SU-DHL-6 (cell line): ENCODE data around the gene FOXQ1.

Experiments used
- H2AFZ ChIP-seq: fragments of 200-600 bp; sonication (generic); 2 replicates; pipeline ENCODE4 v1.6.1; 2014; ENCODE audit warnings: low read depth, mild to moderate bottlenecking, moderate library complexity, mixed read lengths, antibody characterized with exemption, low read length; ENCODE audit not compliant: severe bottlenecking
- H3F3A ChIP-seq: fragments of 200-600 bp; shearing (Covaris generic); 2 replicates; pipeline ENCODE4 v1.6.0; 2016; ENCODE audit warnings: antibody characterized with exemption, mild to moderate bottlenecking; ENCODE audit not compliant: insufficient read depth
- H3K27ac ChIP-seq: fragments of 200-600 bp; sonication (generic); 2 replicates; pipeline ENCODE4 v1.5.1; 2016; ENCODE audit warnings: low read depth, mild to moderate bottlenecking, low read length, moderate library complexity, mixed read lengths
- H3K27me3 ChIP-seq: fragments of 200-600 bp; sonication (generic), shearing (Covaris generic); 2 replicates; pipeline ENCODE4 v1.6.0; 2014; ENCODE audit warnings: mild to moderate bottlenecking, low read length
- H3K36me3 ChIP-seq: fragments of 200-600 bp; sonication (generic); 2 replicates; pipeline ENCODE4 v1.6.1; 2014; ENCODE audit warnings: mild to moderate bottlenecking, low read length, mixed read lengths
- H3K4me2 ChIP-seq: fragments of 300-600, 200-600 bp; shearing (Covaris generic), sonication (generic); 2 replicates; pipeline ENCODE4 v1.6.0; 2014; ENCODE audit warnings: low read length, low read depth, mild to moderate bottlenecking; ENCODE audit not compliant: poor library complexity, severe bottlenecking
- H3K4me3 ChIP-seq: fragments of 200-600 bp; sonication (generic); 2 replicates; pipeline ENCODE4 v1.5.1; 2014; ENCODE audit warnings: antibody characterized with exemption, low read length, mild to moderate bottlenecking, mixed read lengths; ENCODE audit not compliant: insufficient read depth, poor library complexity, severe bottlenecking
- H3K79me2 ChIP-seq: fragments of 200-600 bp; sonication (generic); 2 replicates; pipeline ENCODE4 v1.6.1; 2014; ENCODE audit warnings: mild to moderate bottlenecking, low read length, moderate library complexity; ENCODE audit not compliant: insufficient read depth
- H3K9ac ChIP-seq: fragments of 200-600 bp; sonication (generic); 2 replicates; pipeline ENCODE4 v1.7.0; 2014; ENCODE audit warnings: mild to moderate bottlenecking, low read length
- H3K9me2 ChIP-seq: fragments of 200-600 bp; sonication (generic); replicated peaks from 2 replicates; pipeline ENCODE4 v1.6.1; 2014; ENCODE audit warnings: low read length; ENCODE audit not compliant: insufficient read depth
- H3K9me3 ChIP-seq: fragments of 200-600 bp; sonication (generic); 2 replicates; pipeline ENCODE4 v1.6.1; 2014; ENCODE audit warnings: low read length, mixed read lengths; ENCODE audit not compliant: insufficient read depth
- H4K20me1 ChIP-seq: fragments of 200-600 bp; sonication (generic); 2 replicates; pipeline ENCODE4 v1.6.1; 2014; ENCODE audit warnings: low read depth, mild to moderate bottlenecking, antibody characterized with exemption, low read length, moderate library complexity, mixed read lengths
- EZH2phosphoT487 ChIP-seq: fragments of 200-600 bp; sonication (generic), shearing (Covaris generic); conservative IDR thresholded peaks from 2 replicates; pipeline ENCODE4 v1.6.1; 2018; ENCODE audit warnings: mild to moderate bottlenecking, antibody characterized with exemption, low read length, moderate library complexity, mixed read lengths
- TF ChIP-seq, protein P1 (sequence below): fragments of 200-600 bp; sonication (generic); IDR thresholded peaks from one replicate; pipeline ENCODE4 v1.5.1; 2017; ENCODE audit warnings: antibody characterized with exemption, mild to moderate bottlenecking, low read length, moderate library complexity; ENCODE audit not compliant: insufficient read depth, poor library complexity, severe bottlenecking

FOXQ1 gene

DNA sequence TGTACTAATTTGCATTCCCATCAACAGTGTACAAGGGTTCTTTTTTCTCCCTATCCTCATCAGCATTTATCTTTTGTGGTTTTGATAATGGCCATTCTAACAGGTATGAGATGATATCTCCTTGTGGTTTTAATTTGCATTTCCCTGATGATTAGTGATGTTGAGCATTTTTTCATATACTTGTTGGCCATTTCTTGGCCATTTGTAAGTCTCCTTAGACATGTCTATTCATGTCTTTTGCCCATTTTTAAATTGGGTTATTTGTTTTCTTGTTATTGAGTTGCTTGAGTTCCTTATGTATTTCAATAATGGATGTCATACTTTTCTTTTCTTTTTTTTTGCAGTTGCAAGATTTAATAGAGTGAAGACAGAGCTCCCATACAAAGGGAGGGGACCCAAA lies 17.8 kb downstream of the FOXQ1 start:
- no peaks in the 10 kb centered on the region for H3K9me3 ChIP-seq
- no peaks in the 10 kb centered on the region for H3K36me3 ChIP-seq
- TF ChIP-seq, protein P1, sequence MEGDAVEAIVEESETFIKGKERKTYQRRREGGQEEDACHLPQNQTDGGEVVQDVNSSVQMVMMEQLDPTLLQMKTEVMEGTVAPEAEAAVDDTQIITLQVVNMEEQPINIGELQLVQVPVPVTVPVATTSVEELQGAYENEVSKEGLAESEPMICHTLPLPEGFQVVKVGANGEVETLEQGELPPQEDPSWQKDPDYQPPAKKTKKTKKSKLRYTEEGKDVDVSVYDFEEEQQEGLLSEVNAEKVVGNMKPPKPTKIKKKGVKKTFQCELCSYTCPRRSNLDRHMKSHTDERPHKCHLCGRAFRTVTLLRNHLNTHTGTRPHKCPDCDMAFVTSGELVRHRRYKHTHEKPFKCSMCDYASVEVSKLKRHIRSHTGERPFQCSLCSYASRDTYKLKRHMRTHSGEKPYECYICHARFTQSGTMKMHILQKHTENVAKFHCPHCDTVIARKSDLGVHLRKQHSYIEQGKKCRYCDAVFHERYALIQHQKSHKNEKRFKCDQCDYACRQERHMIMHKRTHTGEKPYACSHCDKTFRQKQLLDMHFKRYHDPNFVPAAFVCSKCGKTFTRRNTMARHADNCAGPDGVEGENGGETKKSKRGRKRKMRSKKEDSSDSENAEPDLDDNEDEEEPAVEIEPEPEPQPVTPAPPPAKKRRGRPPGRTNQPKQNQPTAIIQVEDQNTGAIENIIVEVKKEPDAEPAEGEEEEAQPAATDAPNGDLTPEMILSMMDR, result no peak
- TF ChIP-seq EZH2phosphoT487, result no peak
- H2AFZ ChIP-seq, result no peak overlapping the region
- no peaks in the 10 kb centered on the region for H4K20me1 ChIP-seq
- no peak overlapping the region for H3K4me2 ChIP-seq
- no peaks in the 10 kb centered on the region for H3K27me3 ChIP-seq
- H3K79me2 ChIP-seq, result no peaks in the 10 kb centered on the region
- no peaks in the 10 kb centered on the region for H3K9me2 ChIP-seq
- H3F3A ChIP-seq, result no peaks in the 10 kb centered on the region
- no peak overlapping the region for H3K9ac ChIP-seq
- no peak overlapping the region for H3K27ac ChIP-seq
- no peak overlapping the region for H3K4me3 ChIP-seq

DNA sequence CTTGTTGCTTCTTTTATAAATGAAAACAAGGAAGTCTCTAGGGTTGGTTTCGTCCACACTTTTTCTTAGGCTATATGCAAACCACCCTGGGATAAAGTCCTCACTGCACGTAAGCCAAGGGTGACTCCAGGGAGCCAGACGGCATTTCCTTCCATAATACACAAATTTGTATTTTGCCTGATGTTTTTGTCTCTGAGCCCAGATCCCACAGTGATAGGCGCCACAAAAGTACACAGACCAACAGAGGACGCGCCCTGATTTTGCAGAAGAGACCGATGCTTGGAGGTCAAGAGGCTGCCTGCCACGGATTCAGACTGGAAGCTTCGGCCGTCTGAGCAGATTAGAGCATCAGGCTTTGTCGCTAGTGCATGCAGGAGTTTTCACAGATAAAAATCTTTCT lies 22.8 kb downstream of the FOXQ1 start:
- no peaks in the 10 kb centered on the region for H3K79me2 ChIP-seq
- H3K4me3 ChIP-seq, result no peak overlapping the region
- no peak overlapping the region for H3K4me2 ChIP-seq
- no peak overlapping the region for H2AFZ ChIP-seq
- no peak for TF ChIP-seq EZH2phosphoT487
- TF ChIP-seq, protein P1, result no peak
- no peaks in the 10 kb centered on the region for H3K9me2 ChIP-seq
- no peaks in the 10 kb centered on the region for H3K9me3 ChIP-seq
- no peak overlapping the region for H3K27ac ChIP-seq
- H3K36me3 ChIP-seq, result no peaks in the 10 kb centered on the region
- no peaks in the 10 kb centered on the region for H3K27me3 ChIP-seq
- no peaks in the 10 kb centered on the region for H4K20me1 ChIP-seq
- no peaks in the 10 kb centered on the region for H3F3A ChIP-seq
- no peak overlapping the region for H3K9ac ChIP-seq

DNA sequence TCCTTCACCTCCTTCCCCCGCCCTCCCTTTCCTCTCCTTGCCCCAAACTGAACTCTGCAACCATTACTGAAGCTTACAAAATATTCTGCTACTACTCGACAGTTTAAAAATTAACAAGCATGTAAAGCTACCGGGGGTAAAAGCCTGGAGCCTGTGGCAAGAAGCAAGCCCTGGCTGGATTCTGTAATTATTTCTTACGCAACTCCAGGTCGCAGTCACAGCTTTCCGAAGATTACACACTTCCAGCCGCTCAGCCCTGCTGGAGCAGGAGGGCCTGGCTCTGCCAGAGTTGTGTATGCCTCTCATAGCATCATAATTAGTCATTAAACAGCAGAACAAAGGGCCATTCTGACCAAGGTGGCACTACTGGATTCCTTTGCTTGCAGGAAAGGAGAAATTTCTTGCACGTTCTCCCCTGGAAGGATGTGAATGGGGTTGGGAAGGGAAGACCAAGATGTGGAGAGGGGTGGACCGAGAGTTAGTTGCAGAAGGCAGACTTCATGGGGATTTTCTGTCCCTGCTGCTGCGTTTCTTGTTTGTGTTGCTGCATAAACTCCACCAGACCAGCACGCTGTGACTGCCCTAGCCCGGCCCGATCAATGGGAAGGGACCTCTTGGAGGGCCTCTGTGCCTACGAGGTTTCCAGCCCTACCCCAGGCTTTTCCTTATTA lies 23.6 kb downstream of the FOXQ1 start:
- H3K27ac ChIP-seq, result no peak overlapping the region
- no peak overlapping the region for H3K9ac ChIP-seq
- no peak overlapping the region for H3K4me2 ChIP-seq

More for the DNA sequence above, 23.6 kb downstream of the FOXQ1 start:
- H3K36me3 ChIP-seq, result no peaks in the 10 kb centered on the region
- no peak overlapping the region for H2AFZ ChIP-seq
- no peaks in the 10 kb centered on the region for H3K79me2 ChIP-seq
- H3F3A ChIP-seq, result no peaks in the 10 kb centered on the region
- H3K9me3 ChIP-seq, result no peaks in the 10 kb centered on the region
- H3K4me3 ChIP-seq, result no peak overlapping the region
- no peaks in the 10 kb centered on the region for H3K27me3 ChIP-seq
- TF ChIP-seq, protein P1, result no peak
- TF ChIP-seq EZH2phosphoT487, result no peak
- no peaks in the 10 kb centered on the region for H3K9me2 ChIP-seq
- no peaks in the 10 kb centered on the region for H4K20me1 ChIP-seq
